ENCODE data around the gene ZBTB2. TPM values are rescaled to one million over a fixed set of nuclear protein-coding genes. Genes with fewer than 3 reads are reported as not detected.
A peak's percentile ranks its signal among the peaks of the same experiment; 100 is the strongest.

ZBTB2 gene
- total and polyA plus RNA-seq, 10 of the 15 experiments (the other 5 are each of a cell fraction or from before 2014, with no cell fraction given): 4.2 to 21.9 (median 15.0) TPM

- Histone ChIP-seq H3K9me3 (replicated peaks; ENCODE audit: control insufficient read depth, insufficient read depth, low read length) (no peaks in the 10 kb centered on the region), H3K79me2 (ENCODE audit: control insufficient read depth, insufficient read depth, low read length) (no peaks in the 10 kb centered on the region), H2AFZ (ENCODE audit: control insufficient read depth, low read depth, low read length) (peak overlapping the region; percentile 24; the same call in 1 of the 2 replicates), H3K9ac (ENCODE audit: control insufficient read depth, insufficient read depth, low read length) (no peak overlapping the region), H4K20me1 (ENCODE audit: control insufficient read depth, insufficient read depth) (no peaks in the 10 kb centered on the region), H3K36me3 (ENCODE audit: control insufficient read depth in 2 of 2, insufficient read depth in 2 of 2, low read length in 1 of 2) (no peaks in the 10 kb centered on the region), H3K4me2 (ENCODE audit: control insufficient read depth, insufficient read depth) (0 out of 2 replicates have a peak overlapping the region, but pooled peaks have one; percentile 13), H3K4me1 (ENCODE audit: control insufficient read depth, insufficient read depth, low read length) (no peaks in the 10 kb centered on the region), H3K27ac (ENCODE audit: control insufficient read depth, insufficient read depth) (no peak overlapping the region), H3K4me3 (no peak overlapping the region), H3K27me3 (replicated peaks in 1 of 2; ENCODE audit: control insufficient read depth in 2 of 2, insufficient read depth in 2 of 2, low read length in 1 of 2) (peaks cover 0 to 7% of the 10 kb centered on the region in 2 experiments; a peak in 2 of 4 replicates)
- CTCF ChIA-PET: interaction anchor here (0.5 to 7.7 kb wide), 80 partner anchors 9 to 1324 kb away, joined by 3 to 369 read pairs (median 4); no protein-coding TSS in a partner anchor
- DNase-seq (ENCODE audit: low read depth, low spot score) (peak; percentile 9), ATAC-seq (peak; percentile 96), FAIRE-seq (peak; percentile 96)
- SMC1A ChIA-PET (ENCODE audit: uncharacterized antibody, unreplicated experiment): interaction anchor here (0.7 to 9.5 kb wide), 27 partner anchors 11 to 574 kb away, joined by 3 to 200 read pairs (median 4); no protein-coding TSS in a partner anchor
- POLR2A ChIA-PET: interaction anchor here (1.0 kb wide), 1 partner anchor 434 kb away, joined by 3 read pairs; no protein-coding TSS in a partner anchor
- in situ Hi-C loops (cut with MboI) (loop anchor here (5.0 kb wide), 1 partner anchor 312 kb away; no protein-coding TSS in a partner anchor), intact Hi-C loops (cut with micrococcal nuclease; ENCODE audit: unreplicated experiment) (loop anchor here (1.0 to 5.0 kb wide), 3 partner anchors 310 to 502 kb away; no protein-coding TSS in a partner anchor)
- RAD21 ChIA-PET (ENCODE audit: unreplicated experiment): interaction anchor here (0.7 to 7.3 kb wide), 21 partner anchors 12 to 906 kb away, joined by 3 to 180 read pairs (median 3); no protein-coding TSS in a partner anchor
- 15% methylated on average over 12 of the region's 12 CpGs for WGBS (ENCODE audit: insufficient coverage, insufficient replicate concordance, low lambda C conversion rate, missing lambda C conversion rate)
- BruUV-seq (replicated peaks): no TSS peak
- TF ChIP-seq MTA3 (IDR thresholded peaks at IDR 0.05; ENCODE audit: borderline replicate concordance, low read length) (no peak), SMC3 (IDR thresholded peaks at IDR 0.05; ENCODE audit: borderline replicate concordance, low read length) (peak; percentile 92), RB1 (IDR thresholded peaks at IDR 0.05; ENCODE audit: borderline replicate concordance) (no peak), RAD21 (IDR thresholded peaks at IDR 0.05; ENCODE audit: insufficient read depth, low read depth, low read length) (peak; percentile 83), NFYA (IDR thresholded peaks at IDR 0.05; ENCODE audit: borderline replicate concordance, low read depth, low read length) (no peak), PML (IDR thresholded peaks at IDR 0.05; ENCODE audit: low read length) (no peak), GATAD2B (conservative IDR thresholded peaks at IDR 0.05; ENCODE audit: low read depth) (no peak), REST (IDR thresholded peaks at IDR 0.05; ENCODE audit: low read depth, low read length) (no peak), ELK1 (IDR thresholded peaks at IDR 0.05; ENCODE audit: low read depth, low read length) (no peak)
- TF ChIP-seq, protein P1, sequence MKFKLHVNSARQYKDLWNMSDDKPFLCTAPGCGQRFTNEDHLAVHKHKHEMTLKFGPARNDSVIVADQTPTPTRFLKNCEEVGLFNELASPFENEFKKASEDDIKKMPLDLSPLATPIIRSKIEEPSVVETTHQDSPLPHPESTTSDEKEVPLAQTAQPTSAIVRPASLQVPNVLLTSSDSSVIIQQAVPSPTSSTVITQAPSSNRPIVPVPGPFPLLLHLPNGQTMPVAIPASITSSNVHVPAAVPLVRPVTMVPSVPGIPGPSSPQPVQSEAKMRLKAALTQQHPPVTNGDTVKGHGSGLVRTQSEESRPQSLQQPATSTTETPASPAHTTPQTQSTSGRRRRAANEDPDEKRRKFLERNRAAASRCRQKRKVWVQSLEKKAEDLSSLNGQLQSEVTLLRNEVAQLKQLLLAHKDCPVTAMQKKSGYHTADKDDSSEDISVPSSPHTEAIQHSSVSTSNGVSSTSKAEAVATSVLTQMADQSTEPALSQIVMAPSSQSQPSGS (IDR thresholded peaks at IDR 0.05; ENCODE audit: low read length): no peak
- TF ChIP-seq, protein P2, sequence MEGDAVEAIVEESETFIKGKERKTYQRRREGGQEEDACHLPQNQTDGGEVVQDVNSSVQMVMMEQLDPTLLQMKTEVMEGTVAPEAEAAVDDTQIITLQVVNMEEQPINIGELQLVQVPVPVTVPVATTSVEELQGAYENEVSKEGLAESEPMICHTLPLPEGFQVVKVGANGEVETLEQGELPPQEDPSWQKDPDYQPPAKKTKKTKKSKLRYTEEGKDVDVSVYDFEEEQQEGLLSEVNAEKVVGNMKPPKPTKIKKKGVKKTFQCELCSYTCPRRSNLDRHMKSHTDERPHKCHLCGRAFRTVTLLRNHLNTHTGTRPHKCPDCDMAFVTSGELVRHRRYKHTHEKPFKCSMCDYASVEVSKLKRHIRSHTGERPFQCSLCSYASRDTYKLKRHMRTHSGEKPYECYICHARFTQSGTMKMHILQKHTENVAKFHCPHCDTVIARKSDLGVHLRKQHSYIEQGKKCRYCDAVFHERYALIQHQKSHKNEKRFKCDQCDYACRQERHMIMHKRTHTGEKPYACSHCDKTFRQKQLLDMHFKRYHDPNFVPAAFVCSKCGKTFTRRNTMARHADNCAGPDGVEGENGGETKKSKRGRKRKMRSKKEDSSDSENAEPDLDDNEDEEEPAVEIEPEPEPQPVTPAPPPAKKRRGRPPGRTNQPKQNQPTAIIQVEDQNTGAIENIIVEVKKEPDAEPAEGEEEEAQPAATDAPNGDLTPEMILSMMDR (IDR thresholded peaks at IDR 0.05 in 2 of 3, conservative IDR thresholded peaks at IDR 0.05 in 1 of 3; ENCODE audit: control insufficient read depth in 2 of 3, extremely low read depth in 1 of 3, insufficient read depth in 1 of 3, low read depth in 3 of 3, low read length in 3 of 3): peak; percentile 92 to 98 (median 96)
These were observed 67.4 kb downstream of the ZBTB2 start for GRCh38 chr6:151323791-151324487.
